OCI-M1 (cell line): Measurements from ENCODE around the gene C14orf119.

Experiments
- DNase-seq: peaks from one replicate; lab custom pipeline; 2025; lab: John Stamatoyannopoulos, UW

Gene C14orf119

DNA sequence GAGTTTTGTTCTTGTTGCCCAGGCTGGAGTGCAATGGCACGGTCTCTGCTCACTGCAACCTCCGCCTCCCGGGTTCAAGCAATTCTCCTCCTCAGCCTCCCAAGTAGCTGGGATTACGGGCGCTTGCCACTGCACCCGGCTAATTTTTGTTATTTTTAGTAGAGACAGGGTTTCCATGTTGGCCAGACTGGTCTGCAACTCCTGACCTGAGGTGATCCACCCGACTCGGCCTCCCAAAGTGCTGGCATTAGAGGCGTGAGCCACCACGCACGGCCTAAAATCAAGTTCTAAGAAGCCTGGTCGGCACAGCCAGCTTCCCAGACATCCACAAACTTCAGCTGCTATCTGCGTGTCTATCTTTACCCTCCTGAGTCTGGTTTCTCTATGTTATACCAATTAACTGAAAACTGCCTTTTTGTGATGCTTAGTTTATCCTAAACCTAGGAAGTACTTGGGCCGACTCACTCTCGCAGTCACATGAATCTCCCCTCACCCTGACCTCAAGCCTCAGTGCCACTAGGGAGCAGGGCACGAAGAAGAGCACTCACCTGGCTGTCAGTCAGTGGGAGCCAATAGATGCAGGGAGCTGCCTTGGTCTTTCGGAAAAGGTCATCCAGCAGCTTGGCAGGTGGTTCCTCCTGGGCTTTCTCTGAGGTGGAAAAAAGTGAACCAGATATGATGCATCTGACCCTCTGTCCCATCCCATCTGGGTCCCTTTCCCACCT, 34.6 kb upstream of the C14orf119 start:
- no peak for DNase-seq

DNA sequence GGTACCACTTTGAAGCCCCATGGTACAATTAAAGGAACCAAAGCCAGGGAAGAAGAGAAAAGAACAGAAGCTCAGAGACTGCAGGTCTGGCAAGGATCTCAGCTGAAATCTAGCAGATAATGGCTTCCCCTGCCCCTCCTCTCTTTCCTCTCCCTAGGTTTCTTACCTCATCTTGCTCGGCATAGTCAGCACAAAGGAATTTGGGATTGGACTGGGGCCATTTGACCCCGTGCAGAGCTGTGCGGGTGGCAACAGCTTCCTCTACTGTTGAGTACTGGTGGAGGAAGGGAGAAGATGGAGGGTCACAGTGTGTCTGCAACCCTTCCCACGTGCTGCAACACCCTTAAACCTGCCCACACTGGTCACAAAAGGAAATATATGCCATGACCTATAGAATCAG, 33.3 kb upstream of the C14orf119 start:
- DNase-seq, result no peak

DNA sequence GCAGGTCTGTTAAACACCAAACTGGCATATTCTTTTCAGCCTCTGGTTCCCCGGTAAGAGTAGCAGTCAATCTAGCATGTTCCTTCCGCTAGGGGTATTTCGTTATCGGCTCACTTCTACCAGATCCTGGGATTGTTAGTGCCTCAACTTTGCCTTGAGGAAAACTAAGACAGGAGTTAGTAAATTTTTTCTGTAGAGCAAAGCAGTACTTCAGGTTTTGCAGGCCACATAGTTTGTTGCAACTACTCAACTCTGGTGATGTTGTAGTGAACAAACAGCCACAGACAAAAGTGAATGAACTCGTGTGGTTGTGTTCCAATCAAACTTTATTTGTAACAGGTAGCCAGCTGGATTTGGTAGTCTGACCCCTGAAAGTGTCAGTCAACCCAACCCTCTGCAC, 31.7 kb upstream of the C14orf119 start:
- DNase-seq, result no peak

DNA sequence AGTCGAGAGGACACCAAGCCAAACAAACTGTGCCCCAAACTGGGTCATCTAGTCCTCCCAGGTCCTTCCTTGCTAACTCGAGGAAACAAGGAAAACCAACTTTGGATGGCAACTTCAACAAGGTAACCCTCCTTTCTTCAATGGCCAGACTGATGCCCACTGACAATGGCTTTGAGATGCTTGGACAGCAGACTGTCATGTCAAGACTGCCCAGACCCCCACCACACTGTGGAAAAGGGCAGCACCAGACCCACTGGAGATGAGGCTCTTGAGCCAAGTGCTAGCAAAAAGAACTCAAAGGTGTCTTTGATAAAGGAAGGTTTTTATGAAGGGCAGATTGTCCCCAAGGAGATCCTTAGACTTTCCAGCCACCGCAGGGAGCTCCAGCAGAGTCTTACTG, 28.9 kb upstream of the C14orf119 start:
- no peak for DNase-seq

DNA sequence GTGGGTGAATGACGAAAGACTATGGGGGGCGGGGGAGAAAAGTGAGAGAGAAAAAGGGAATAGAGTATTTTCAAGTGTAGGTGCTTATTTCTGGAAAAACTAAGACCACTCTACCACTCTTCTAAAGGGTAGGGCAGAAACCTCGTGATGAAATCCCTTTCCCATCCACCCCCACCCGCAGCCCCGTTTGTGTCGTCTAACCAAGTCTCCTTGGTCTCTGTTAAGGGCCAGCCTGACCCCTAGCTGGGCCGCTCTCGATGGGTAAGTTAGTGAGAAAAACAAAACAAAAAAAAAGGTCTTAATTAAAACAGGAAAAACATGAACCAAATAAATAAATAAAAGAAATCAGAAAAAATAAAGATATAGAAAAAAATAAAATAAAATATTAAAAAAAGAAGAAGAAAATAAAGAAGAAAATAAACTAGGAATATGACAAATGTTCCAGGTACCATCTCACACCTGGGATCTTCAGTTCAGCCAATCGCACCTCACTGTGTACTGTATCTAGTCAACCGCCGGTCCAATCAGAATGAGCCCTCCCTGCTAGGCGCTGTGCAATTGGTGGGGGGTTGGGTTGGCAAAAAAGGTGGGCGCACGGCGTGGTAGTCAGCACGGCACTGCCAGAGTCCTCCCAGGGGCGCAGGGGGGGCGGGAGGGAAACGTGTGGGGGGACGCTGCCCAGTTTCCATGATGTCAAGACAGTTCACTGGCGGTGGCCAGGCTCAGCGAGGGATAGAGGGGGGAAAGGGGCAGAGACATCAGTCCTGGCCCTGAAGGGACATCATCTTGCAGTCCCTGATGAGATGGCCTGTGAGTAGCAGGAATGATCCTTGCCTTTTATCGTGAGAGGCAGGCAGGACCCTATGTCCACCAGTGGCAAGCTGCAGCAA, 28.2 kb upstream of the C14orf119 start:
- DNase-seq, result no peak

DNA sequence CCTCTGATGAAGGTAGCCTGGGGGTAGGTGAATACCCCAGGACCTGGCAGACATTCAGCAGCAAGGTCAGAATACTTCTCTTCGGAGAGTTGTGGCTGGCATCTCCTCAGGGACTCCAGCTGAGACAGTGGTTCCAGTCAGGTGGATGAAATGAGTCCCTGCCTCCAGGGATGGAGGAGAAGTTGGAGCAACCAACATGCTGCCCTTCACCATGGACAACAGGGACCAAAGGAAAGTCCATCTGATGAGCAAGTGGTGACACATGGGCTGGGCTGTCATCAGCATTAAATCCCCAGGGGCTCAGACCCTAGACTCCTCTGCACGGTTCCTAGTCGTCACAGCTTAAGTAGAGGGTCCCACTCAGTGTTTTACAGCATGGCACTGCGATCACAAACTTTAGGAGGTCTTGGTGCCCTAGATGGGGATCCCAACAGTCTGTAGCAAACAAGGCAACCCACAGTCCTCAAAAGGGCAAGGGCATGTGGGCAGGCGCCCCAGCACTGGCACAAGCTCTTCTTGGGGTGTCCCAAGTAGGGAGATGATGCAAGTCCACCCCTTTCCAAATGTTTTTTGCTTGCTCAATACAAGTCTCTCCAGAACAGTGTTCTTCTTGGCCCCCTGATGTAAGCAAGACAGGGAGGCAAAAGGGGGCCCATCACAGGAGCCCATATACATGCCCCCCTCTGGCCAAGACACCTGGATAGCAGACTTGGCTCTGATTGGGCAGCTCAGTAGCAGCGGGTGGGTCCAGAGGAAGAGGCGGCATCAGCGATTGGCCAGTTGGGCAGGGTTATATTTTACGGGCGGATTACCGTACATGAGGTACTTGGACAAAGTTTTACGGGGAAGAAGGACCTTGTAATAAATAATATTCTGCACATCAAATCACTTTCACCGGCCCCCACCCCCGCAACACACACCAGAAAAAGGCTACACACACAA, 27.2 kb upstream of the C14orf119 start:
- no peak for DNase-seq

DNA sequence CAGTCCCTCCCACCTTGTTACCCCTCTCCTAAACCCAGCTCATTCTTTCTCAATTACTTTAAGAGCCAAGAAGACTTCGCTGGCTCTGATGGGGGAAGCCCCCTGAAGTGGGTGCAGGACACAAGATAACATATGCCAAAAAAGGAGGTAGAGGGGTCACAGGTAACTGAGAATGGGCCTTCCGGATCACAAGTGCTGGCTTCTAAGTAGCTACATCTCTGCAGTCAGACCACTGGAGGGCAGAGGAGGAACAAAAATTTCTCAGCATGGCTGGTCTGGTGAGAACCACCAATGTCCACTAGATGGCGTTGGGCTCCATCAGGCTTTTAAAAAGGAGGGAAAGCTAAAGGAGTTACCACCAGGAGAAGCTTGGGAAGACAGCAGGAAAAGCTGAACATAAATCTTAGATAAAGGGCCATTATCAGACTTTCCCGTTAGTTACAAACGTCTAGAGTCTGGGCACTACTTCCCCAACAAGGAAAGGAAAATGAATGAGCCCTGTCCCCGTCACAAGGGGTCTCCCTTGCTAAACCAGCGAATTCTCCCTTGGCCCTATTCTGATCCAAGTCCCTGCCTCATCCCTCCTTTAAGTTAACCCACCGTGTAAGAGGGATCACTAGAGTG, 26.4 kb upstream of the C14orf119 start:
- no peak for DNase-seq

DNA sequence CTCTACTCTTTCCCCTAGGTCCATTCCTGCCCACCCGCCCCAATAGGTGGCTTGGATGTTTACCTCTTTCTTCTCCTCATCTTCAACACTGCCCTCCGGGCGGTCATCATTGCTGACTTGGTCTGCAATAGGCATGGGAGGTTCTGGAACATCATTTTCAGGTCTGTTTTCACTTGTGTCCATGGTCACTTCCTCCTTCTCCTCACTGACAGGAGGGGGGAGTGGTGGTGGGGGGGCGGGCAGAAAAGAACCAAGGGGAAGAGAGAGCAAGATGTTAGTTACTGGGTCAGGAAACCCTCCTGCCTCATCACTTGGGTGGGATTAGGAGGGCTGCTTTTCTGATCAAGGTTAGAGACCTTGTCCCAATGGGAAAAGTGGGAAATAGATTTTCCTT, 25.9 kb upstream of the C14orf119 start:
- no peak for DNase-seq

DNA sequence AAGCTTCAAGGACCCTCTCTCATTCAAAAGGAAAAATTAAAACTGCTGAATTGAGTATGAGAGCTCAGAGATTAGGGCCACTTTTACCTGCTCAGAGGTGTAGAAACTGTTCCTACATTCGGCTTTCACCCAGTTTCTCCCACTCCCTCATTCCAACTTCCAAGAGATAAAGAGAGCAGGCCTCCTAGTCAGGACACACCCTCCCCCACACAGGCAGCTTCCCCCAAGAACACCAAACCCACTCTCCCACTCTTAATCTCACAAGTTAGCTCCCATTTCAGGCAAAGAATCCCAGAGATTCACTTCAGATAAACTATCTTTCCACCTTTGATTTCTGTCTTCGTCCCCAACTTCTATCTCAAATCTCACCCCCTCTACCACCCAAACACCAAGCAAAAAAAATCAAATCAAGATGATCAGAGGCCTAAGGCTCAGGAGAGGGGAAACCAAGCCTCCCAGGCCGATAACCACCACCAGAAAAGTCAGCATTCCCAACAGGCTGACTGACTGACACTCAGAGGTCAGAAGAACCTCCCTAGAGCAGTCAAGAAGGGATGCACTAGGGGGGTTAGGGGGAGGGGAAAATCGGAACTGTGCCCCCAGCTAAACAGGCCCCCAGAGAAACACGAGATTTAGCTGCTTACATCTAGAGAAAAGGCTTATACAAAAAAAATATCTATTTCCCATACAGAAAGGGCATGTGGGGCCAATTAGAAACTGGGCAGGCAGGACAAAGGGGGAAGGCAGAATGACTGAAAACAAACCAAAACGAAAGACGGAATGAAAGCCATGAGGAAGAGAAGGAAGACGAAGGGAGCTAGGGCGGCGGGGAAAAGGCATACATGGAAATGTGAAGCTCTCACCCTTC, 24.8 kb upstream of the C14orf119 start:
- DNase-seq, result no peak

DNA sequence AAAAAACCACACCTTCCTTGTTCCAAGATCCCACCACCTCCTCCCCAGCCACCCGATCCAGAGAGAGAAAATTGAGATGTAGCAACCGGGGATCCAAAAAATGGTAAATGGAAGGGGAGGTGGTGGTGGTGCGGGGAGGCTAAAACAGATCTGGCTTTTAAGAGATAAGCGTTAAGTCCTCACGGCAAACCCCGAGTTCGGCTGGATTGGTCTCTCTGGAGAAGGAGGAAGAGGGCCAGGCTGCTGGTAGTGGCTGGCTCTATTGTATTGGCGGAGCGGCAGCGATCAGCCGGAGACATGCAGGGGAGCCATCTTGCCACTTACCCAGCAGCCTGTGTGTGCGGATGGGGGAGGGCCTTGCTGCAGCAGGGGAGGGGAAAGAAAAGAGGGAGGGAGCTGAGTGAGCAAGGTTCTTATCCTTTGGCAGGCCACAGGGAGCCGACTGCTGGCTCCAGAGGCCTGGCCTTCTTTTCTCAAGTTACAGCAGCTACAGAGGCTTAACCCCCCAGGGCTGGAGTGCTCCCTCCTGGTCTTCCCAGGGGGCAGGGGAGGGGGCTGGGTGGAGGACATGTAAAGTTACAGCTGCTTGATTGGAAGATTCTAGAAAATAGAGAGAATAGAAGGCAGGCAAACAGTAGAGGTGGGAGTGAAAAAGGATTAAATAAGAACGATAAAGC, 23.9 kb upstream of the C14orf119 start:
- no peak for DNase-seq

DNA sequence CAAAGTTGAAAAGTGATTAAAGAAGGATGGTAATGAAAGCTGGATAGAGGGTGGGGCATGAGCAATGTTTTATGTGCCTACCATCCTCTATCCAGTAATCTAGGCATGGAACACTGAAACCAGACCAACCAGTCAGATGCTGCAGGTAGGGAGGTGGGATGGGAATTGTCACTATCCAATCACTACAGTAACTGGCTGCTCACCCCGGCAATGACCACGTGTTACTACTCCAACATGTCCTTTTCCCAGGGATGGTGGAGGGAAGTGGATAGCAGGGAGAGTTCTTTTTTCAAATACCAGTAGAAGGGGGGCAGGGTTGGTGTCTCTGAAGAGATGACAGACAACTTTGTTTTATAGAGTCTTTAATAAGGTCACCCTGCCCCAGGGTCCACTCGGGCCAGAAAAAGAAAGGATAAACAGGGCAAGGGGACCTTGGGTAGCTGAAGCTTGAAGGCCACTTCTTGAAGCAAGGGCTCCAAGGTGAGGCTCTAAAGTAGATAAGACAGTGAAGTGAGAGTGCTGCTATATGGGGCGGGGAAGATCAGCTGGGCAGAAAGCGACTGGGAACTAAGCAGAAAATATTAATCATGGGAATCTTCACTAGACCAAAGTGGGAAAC, 23.3 kb upstream of the C14orf119 start:
- DNase-seq, result no peak

DNA sequence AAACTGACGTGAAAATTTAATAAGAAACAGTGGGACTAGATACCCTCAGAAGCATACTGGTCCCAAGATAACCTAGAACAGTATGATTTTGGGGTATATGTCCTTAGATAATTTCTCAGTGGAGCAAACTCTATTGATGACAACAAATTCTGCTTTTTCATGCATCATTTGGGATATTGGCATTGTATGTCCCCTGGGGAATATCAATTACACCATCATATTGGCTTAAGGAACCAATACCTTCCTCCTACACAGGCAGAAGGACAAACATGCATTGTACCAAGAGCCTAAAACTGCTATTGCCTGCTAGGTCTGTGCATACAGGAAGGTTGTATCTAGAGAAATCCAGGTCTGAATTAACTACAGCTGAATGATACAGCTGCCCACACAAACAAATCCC, 20.4 kb upstream of the C14orf119 start:
- no peak for DNase-seq

DNA sequence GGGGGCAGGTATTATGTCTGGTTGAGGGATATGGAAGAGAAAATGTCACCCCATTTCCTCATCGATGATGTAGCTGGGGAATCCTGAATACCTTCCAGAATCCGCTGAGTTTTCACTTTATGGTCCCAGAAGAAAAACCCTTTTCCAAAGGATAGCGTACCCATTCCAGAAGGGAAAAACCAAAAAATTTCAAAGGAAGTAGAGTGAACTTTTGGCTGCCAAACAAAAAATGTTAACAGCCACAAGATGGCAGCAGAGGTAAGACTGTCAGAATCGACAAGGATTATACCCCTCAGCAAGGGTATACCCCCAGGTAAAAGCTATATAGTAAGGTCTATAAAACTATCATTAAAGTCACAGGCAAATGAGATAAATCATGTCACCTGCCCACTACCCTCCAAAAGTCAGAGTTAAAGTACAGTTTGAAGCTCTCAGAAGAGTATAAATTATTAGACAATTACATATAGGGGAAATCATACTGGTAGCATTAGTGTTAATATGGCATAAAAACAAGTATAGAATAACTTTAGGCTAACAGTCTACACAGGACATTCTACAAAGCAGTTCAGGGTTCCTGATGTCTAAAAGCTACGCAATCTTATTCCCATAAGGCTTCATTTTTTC, 18.4 kb upstream of the C14orf119 start:
- no peak for DNase-seq

DNA sequence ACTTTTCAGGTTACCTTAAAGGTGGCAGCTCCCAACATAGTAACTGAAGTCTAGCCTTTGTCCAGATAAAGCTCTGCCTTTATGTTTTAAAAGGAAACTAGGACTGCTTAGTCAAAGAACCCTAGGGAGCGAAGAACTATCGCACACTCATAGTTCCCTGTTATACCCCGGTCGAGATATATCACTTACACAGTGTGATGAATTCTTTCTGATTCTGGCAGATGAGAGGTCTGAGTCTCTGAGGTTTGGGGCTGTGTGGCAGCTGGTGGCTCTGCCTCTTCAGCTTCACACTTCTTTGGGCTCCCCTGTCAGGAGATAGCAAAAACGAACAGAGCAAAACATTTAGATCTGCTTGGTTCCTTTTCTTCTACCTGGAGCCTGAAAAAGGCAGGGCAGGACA, 17.3 kb upstream of the C14orf119 start:
- DNase-seq, result no peak

DNA sequence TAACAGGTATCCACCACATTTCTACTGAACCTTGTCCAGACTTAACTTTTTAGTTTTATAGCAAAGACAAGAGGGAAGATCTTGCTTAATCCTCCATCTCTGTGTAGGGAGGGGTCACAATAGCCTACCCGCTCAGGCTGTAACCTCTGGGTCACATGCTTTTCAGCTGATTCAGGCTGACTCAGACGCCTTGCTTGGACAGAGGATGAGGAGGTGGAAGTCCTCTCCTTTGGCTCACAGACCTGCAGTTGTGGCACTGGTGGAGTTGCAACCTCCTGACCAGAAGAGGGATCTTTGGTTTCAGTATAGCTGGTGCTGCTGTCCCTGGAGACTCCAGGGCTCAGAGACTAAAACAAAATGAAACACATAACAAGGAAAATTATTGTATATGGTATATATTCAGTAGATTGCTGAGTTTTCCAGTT, 16.6 kb upstream of the C14orf119 start:
- DNase-seq, result no peak

DNA sequence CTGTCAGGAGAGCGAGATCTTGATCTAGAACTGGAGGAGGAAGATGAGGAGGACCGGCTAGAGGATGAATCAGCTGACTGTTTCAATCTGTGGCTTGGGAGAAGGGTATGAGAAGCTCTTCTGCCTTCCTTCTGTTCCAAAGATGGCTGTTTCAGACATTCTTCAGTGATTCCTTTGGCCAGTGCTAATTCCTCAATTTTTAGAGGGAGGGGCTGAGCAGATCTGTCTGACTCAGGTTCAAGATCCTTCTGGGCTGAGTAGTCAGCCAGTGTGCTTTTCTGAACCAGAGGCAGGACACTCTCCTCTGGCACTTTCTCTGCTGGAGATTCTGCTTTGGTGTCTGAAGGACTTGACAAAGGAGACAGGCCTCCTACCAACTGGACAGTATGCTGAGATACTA, 15.6 kb upstream of the C14orf119 start:
- no peak for DNase-seq

DNA sequence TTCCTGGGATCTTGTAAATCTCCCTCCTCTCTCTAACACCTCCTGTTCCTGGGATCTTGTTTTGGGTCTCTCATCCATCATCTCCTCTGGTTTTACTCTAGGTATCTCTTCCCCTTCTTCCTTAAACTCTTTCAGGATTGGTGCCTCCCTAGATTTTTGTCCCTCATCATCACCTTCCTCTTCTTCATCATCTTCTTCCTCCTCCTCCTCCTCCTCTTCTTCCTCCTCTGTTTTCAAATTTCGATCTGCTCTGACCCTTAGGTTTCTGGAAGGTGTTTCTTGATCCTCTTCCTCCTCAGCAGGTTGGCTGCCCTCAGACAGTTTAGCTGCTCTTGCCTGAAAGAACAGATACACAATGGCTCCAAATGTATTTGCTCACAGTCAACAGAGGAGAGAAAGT, 14.8 kb upstream of the C14orf119 start:
- DNase-seq, result no peak

DNA sequence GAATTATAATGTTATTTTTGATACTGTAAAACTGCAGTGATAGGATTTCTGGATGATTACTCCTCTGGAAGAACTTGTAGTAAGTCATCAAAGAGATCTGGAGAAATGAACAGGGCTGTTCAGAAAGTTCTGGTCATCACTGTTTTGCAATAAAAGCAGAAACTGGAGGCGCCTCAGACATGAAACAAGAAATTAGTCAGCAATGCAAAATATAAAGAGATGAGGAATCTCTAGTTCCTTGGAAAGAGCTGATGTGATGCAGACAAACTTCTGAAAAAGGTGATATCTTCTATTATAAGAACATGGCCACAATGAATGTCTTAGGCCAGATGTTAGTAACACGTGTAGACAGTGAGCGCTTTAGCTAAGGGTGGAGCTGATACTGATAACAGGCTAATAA, 9.8 kb upstream of the C14orf119 start:
- DNase-seq, result no peak

DNA sequence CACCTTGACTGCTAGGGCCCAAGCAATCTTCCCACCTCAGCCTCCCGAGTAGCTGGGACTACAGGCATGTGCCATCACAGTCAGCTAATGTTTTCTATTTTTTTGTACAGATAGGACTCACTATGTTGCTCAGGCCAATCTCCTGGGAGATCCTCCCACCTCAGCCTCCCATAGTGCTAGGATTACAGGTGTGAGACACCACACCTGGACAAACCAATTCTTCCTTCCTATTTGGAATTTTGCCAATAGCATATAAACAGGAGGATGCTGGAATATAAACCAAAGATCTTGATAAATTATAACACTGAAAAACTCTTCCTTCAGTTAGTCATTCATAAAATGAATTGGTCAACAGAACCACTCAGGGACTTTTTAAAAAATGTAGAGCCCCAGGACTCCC, 8.7 kb upstream of the C14orf119 start:
- DNase-seq, result no peak
